GM12892 (cell line): ENCODE results near the gene ANKRD6.

Experiments used
- POLR2A ChIP-seq: IDR thresholded peaks from 2 replicates; pipeline ENCODE4 v1.6.1; 2011; ENCODE audit warnings: low read depth, low read length, control low read depth
- POLR2AphosphoS5 ChIP-seq: IDR thresholded peaks from 2 replicates; pipeline ENCODE4 v1.6.1; 2011; ENCODE audit warnings: low read depth, low read length, control low read depth
- TAF1 ChIP-seq: IDR thresholded peaks from 2 replicates; pipeline ENCODE4 v1.6.1; 2011; ENCODE audit warnings: low read depth, mild to moderate bottlenecking, control low read depth, low read length, borderline replicate concordance

DNA sequence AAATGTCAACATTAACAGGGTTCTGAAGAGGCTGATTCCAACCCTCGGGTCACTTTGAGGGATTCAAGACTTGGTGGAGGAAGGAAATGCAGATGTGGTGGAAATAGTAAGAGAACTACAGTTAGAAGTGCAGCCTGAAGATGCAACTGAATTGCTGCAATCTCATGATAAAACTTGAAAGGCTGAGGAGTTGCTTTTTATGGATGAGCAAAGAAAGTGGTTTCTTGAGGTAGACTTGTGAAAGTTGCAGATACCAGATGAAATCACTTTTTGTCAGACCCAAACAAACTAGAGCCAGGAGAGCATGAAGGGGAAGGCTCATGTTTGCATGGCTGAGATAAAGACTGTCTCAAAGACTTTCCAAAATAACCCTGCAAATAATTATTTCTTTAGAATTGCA, 16.2 kb downstream of the ANKRD6 start:
- TF ChIP-seq POLR2A: no peak
- no peak for TF ChIP-seq TAF1
- TF ChIP-seq POLR2AphosphoS5: no peak
